ENCODE results near the gene SEC24B. TPM values are rescaled to one million over a fixed set of nuclear protein-coding genes. Genes with fewer than 3 reads are reported as not detected.

The SEC24B gene
- total and polyA plus RNA-seq, 4 donors: 8.0 to 34.8 (median 18.4) TPM

GRCh38 chr4:109545401-109545800 is 111.8 kb downstream of the SEC24B start:
- no peak for ATAC-seq (ENCODE audit: insufficient read depth, low FRiP score)
- Histone ChIP-seq H3K36me3 (ENCODE audit: control insufficient read depth in 4 of 4, insufficient read depth in 4 of 4, low read length in 4 of 4) (peaks cover 3 to 13% (median 8%) of the 10 kb centered on the region in 4 donors), H3K4me3 (no peak overlapping the region), H3K4me1 (ENCODE audit: control insufficient read depth in 5 of 5, insufficient read depth in 5 of 5, low read length in 5 of 5) (no peaks in the 10 kb centered on the region), H3K27ac (ENCODE audit: low read depth in 1 of 2, low read length in 1 of 2) (no peak overlapping the region), H3K9ac (ENCODE audit: insufficient read depth in 1 of 2, low read length in 2 of 2) (no peak overlapping the region), H3K9me3 (ENCODE audit: control insufficient read depth in 4 of 4, insufficient read depth in 3 of 4, low read length in 3 of 4) (no peaks in the 10 kb centered on the region), H3K27me3 (ENCODE audit: control insufficient read depth in 3 of 3, insufficient read depth in 3 of 3, low read length in 2 of 3) (no peaks in the 10 kb centered on the region)
- no peak for DNase-seq
- WGBS, 2 donors: 94 to 100% methylated on average over 1 of the region's 1 CpG
- TF ChIP-seq CTCF (IDR thresholded peaks at IDR 0.05; ENCODE audit: control extremely low read depth, extremely low read depth): no peak

GRCh38 chr4:109547394-109547793 is 113.8 kb downstream of the SEC24B start:
- Histone ChIP-seq H3K36me3 (ENCODE audit: control insufficient read depth in 4 of 4, insufficient read depth in 4 of 4, low read length in 4 of 4) (peaks cover 3 to 9% (median 6%) of the 10 kb centered on the region in 4 donors), H3K4me3 (no peak overlapping the region), H3K9me3 (ENCODE audit: control insufficient read depth in 4 of 4, insufficient read depth in 3 of 4, low read length in 3 of 4) (no peaks in the 10 kb centered on the region), H3K27ac (ENCODE audit: low read depth in 1 of 2, low read length in 1 of 2) (no peak overlapping the region), H3K9ac (ENCODE audit: insufficient read depth in 1 of 2, low read length in 2 of 2) (no peak overlapping the region), H3K27me3 (ENCODE audit: control insufficient read depth in 3 of 3, insufficient read depth in 3 of 3, low read length in 2 of 3) (no peaks in the 10 kb centered on the region), H3K4me1 (ENCODE audit: control insufficient read depth in 5 of 5, insufficient read depth in 5 of 5, low read length in 5 of 5) (no peaks in the 10 kb centered on the region)
- TF ChIP-seq CTCF (IDR thresholded peaks at IDR 0.05; ENCODE audit: control extremely low read depth, extremely low read depth): no peak
- no peak for ATAC-seq (ENCODE audit: insufficient read depth, low FRiP score)
- DNase-seq: no peak
- 92 to 93% methylated on average over 5 of the region's 5 CpGs for WGBS, 2 donors

DNA sequence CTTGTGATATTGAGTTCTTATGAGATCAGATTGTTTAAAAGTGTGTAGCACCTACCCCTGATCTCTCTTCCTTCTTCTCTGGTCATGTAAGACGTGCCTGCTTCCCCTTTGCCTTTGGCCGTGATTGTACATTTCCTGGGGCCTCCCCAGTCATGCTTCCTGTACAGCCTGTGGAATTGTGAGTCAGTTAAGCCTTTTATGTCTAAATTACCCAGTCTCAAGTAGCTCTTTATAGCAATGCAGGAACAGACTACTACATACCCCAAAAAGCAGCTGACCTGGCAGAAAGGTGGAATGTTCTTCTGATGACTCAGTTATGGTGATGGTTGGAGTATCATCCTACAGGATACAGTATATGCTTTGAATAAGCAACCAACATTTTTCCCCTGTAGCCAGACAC is 115.0 kb downstream of the SEC24B start:
- no peaks in the 10 kb centered on the region for H3K4me1 ChIP-seq (ENCODE audit: control insufficient read depth in 5 of 5, insufficient read depth in 5 of 5, low read length in 5 of 5)
- H3K36me3 ChIP-seq (ENCODE audit: control insufficient read depth in 4 of 4, insufficient read depth in 4 of 4, low read length in 4 of 4): peaks cover 3 to 6% (median 4%) of the 10 kb centered on the region in 4 donors
- H3K9me3 ChIP-seq (ENCODE audit: control insufficient read depth in 4 of 4, insufficient read depth in 3 of 4, low read length in 3 of 4): no peaks in the 10 kb centered on the region
- WGBS, 2 donors: 7 to 23% methylated on average over 2 of the region's 2 CpGs
- H3K27me3 ChIP-seq (ENCODE audit: control insufficient read depth in 3 of 3, insufficient read depth in 3 of 3, low read length in 2 of 3): no peaks in the 10 kb centered on the region
- no peak for TF ChIP-seq CTCF (IDR thresholded peaks at IDR 0.05; ENCODE audit: control extremely low read depth, extremely low read depth)
- H3K9ac ChIP-seq (ENCODE audit: insufficient read depth in 1 of 2, low read length in 2 of 2): no peak overlapping the region
- ATAC-seq (ENCODE audit: insufficient read depth, low FRiP score) (peak; percentile 75), DNase-seq (peak in 1 of 3 donors; percentile 6)
- H3K4me3 ChIP-seq: no peak overlapping the region
- peak overlapping the region; percentile 5 to 12 for H3K27ac ChIP-seq (ENCODE audit: low read depth in 1 of 2, low read length in 1 of 2)

DNA sequence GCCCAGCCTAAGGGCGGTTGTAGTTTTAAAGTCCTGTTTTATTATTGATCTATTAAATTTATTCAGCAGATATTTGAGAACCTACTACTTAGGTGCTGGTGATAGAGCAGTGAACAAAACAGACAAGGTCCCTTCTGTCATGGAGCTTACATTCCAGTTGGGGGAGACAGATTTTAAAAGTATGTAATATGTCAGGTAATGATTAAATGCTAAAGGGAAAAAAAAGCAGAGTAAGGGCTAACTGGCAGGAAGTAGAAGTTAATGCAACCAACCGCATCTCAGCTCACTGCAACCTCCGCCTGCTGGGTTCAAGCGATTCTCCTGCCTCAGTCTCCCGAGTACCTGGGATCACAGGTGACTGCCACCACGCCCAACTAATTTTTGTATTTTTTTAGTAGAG is 118.6 kb downstream of the SEC24B start:
- no peak for ATAC-seq (ENCODE audit: insufficient read depth, low FRiP score)
- 84 to 95% methylated on average over 6 of the region's 6 CpGs for WGBS, 2 donors
- DNase-seq: no peak
- Histone ChIP-seq H3K9ac (ENCODE audit: insufficient read depth in 1 of 2, low read length in 2 of 2) (no peak overlapping the region), H3K27me3 (ENCODE audit: control insufficient read depth in 3 of 3, insufficient read depth in 3 of 3, low read length in 2 of 3) (no peaks in the 10 kb centered on the region), H3K4me1 (ENCODE audit: control insufficient read depth in 5 of 5, insufficient read depth in 5 of 5, low read length in 5 of 5) (no peaks in the 10 kb centered on the region), H3K36me3 (ENCODE audit: control insufficient read depth in 4 of 4, insufficient read depth in 4 of 4, low read length in 4 of 4) (peaks cover 0 to 3% (median under 1%) of the 10 kb centered on the region in 4 donors), H3K4me3 (no peak overlapping the region), H3K9me3 (ENCODE audit: control insufficient read depth in 4 of 4, insufficient read depth in 3 of 4, low read length in 3 of 4) (no peaks in the 10 kb centered on the region), H3K27ac (ENCODE audit: low read depth in 1 of 2, low read length in 1 of 2) (no peak overlapping the region)
- TF ChIP-seq CTCF (IDR thresholded peaks at IDR 0.05; ENCODE audit: control extremely low read depth, extremely low read depth): no peak
